PC-3 (cell line): ENCODE data around the gene SLC47A1. TPM values are rescaled to one million over a fixed set of nuclear protein-coding genes. Genes with fewer than 3 reads are reported as not detected.

Source experiments
- ATAC-seq: fragments of 200-7000 bp; cut with Tn5 transposase; 2 replicates; pipeline ENCODE4 v1.9.1; 2020; ENCODE audit warnings: mild to moderate bottlenecking, moderate library complexity
- BruUV-seq: library from RNA; stranded (reverse); fragments of 400-500 nt; replicated peaks from 2 replicates; lab custom pipeline; 2021; lab: Mats Ljungman, UMichigan
- CTCF ChIA-PET: fragments of 300-600 bp; sonication (Branson Sonifier 250); formaldehyde crosslinking; loops from one replicate; lab custom pipeline; 2022; ENCODE audit warnings: antibody characterized with exemption; lab: Charles Lee
- POLR2A ChIA-PET: fragments of 300-600 bp; sonication (Branson Sonifier 250); formaldehyde crosslinking; loops from one replicate; lab custom pipeline; 2022; ENCODE audit warnings: antibody characterized with exemption; ENCODE audit not compliant: unreplicated experiment; lab: Charles Lee
- DNase-seq: peaks from one replicate; pipeline ENCODE4 v3.0.0-alpha.2; 2015
- H2AFZ ChIP-seq: fragments of 300-600 bp; sonication (generic); 2 replicates; pipeline ENCODE4 v1.6.0; 2016; ENCODE audit warnings: antibody characterized with exemption, low read length
- H3F3A ChIP-seq: fragments of 300-600 bp; sonication (generic); one replicate; pipeline ENCODE4 v1.6.0; 2017; ENCODE audit warnings: antibody characterized with exemption, low read length, control low read depth, mild to moderate bottlenecking; ENCODE audit not compliant: unreplicated experiment
- H3K27ac ChIP-seq: fragments of 300-600 bp; sonication (generic); 2 replicates; pipeline ENCODE4 v1.5.1; 2016; ENCODE audit warnings: mild to moderate bottlenecking, low read length
- H3K27me3 ChIP-seq: fragments of 300-600 bp; sonication (generic); 2 replicates; pipeline ENCODE4 v1.6.1; 2016; ENCODE audit warnings: low read length, mixed read lengths
- H3K36me3 ChIP-seq: fragments of 300-600 bp; sonication (generic); 2 replicates; pipeline ENCODE4 v1.6.1; 2016; ENCODE audit warnings: low read depth, mixed run types, low read length, mixed read lengths
- H3K4me1 ChIP-seq: fragments of 300-600 bp; sonication (generic); 2 replicates; pipeline ENCODE4 v1.5.1; 2016; ENCODE audit warnings: low read length; ENCODE audit not compliant: insufficient read depth
- H3K4me2 ChIP-seq: fragments of 300-600 bp; sonication (generic); 2 replicates; pipeline ENCODE4 v1.6.0; 2016; ENCODE audit warnings: low read length
- H3K4me3 ChIP-seq: fragments of 300-600 bp; sonication (generic); 2 replicates; pipeline ENCODE4 v1.5.1; 2016; ENCODE audit warnings: mild to moderate bottlenecking, low read length, mixed read lengths
- H3K79me2 ChIP-seq: fragments of 300-600 bp; sonication (generic); 2 replicates; pipeline ENCODE4 v1.6.1; 2017; ENCODE audit warnings: low read length, mixed read lengths
- H3K9ac ChIP-seq: fragments of 300-600 bp; sonication (generic); 2 replicates; pipeline ENCODE4 v1.6.0; 2016; ENCODE audit warnings: mild to moderate bottlenecking, low read length
- H3K9me2 ChIP-seq: fragments of 300-600 bp; sonication (generic); replicated peaks from 2 replicates; pipeline ENCODE4 v1.6.1; 2016; ENCODE audit warnings: mixed run types, low read length, mixed read lengths
- H3K9me3 ChIP-seq: fragments of 300-600 bp; sonication (generic); 2 replicates; pipeline ENCODE4 v1.6.1; 2016; ENCODE audit warnings: low read length, mixed read lengths
- H4K20me1 ChIP-seq: fragments of 300-600 bp; sonication (generic); 2 replicates; pipeline ENCODE4 v1.6.1; 2016; ENCODE audit warnings: low read length, mixed read lengths
- CTCF ChIP-seq: fragments of 300-600 bp; sonication (generic); conservative IDR thresholded peaks from 2 replicates; pipeline ENCODE4 v1.5.1; 2017; ENCODE audit warnings: antibody characterized with exemption, low read depth, mild to moderate bottlenecking, low read length
- EZH2 ChIP-seq: fragments of 300-600 bp; sonication (generic); IDR thresholded peaks from one replicate; pipeline ENCODE4 v1.6.1; 2017; ENCODE audit warnings: antibody characterized with exemption, mild to moderate bottlenecking, low read length; ENCODE audit not compliant: unreplicated experiment
- EZH2phosphoT487 ChIP-seq: fragments of 300-600 bp; sonication (generic); IDR thresholded peaks from 2 replicates; pipeline ENCODE4 v1.6.1; 2018; ENCODE audit warnings: mild to moderate bottlenecking, antibody characterized with exemption, low read length, borderline replicate concordance
- intact Hi-C: fragments of 100-400 bp; cut with micrococcal nuclease; formaldehyde crosslinking; loops from 2 replicates; pipeline ENCODE4 v1.9.0; 2023
- total RNA-seq: library from RNA; depleted of rRNA; stranded (reverse); fragments of >200 nt; gene quantifications from 2 replicates; pipeline ENCODE4 v1.2.3, GENCODE V29; 2014

SLC47A1 gene
- total RNA-seq, 1 experiment from 2014 or later: 0.15 TPM

GRCh38 chr17:19553036-19553435 is 19.4 kb downstream of the SLC47A1 start:
- H3K36me3 ChIP-seq: no peaks in the 10 kb centered on the region
- intact Hi-C loops: no loop called here
- ChIA-PET CTCF (no interaction called here), POLR2A (no interaction called here)
- no peaks in the 10 kb centered on the region for H3K79me2 ChIP-seq
- ATAC-seq: no peak
- no peak overlapping the region for H3K9ac ChIP-seq
- H3K27me3 ChIP-seq: no peaks in the 10 kb centered on the region
- no peaks in the 10 kb centered on the region for H3K9me2 ChIP-seq
- no peaks in the 10 kb centered on the region for H3K9me3 ChIP-seq
- no peak overlapping the region for H3K4me2 ChIP-seq
- no peaks in the 10 kb centered on the region for H4K20me1 ChIP-seq
- BruUV-seq: no TSS peak
- H3F3A ChIP-seq: no peaks in the 10 kb centered on the region
- no peak overlapping the region for H3K27ac ChIP-seq
- TF ChIP-seq EZH2 (no peak), EZH2phosphoT487 (no peak), CTCF (no peak)
- no peak overlapping the region for H2AFZ ChIP-seq
- H3K4me1 ChIP-seq: no peaks in the 10 kb centered on the region
- no peak overlapping the region for H3K4me3 ChIP-seq
- DNase-seq: no peak

DNA sequence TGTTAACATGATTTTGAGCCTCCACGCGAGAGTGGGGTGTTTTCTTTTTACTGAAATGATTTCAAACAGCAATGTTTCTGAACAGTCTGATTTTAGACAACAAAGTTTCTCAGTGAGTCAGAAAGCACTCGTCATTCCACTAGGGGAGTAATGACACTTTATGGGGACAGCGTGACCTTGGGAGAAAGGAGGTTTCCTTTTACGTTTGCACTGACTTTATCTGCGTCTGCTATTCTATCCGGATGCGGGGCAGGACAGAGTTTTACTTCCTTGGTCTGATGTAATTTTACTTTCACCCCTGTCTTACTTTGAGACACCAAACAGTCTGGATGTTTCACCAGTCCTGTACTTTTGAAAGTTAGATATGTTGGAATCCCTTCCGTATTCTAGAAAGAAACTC is 20.7 kb downstream of the SLC47A1 start:
- ChIA-PET POLR2A (no interaction called here), CTCF (interaction anchor here (0.5 kb wide), 1 partner anchor 1246 kb away, joined by 3 read pairs; no protein-coding TSS in a partner anchor)
- Histone ChIP-seq H3K36me3 (no peaks in the 10 kb centered on the region), H3K9me2 (no peaks in the 10 kb centered on the region), H3K4me2 (no peak overlapping the region), H3K27ac (no peak overlapping the region), H2AFZ (no peak overlapping the region), H3K4me1 (no peaks in the 10 kb centered on the region), H3K79me2 (no peaks in the 10 kb centered on the region), H4K20me1 (no peaks in the 10 kb centered on the region), H3F3A (no peaks in the 10 kb centered on the region), H3K27me3 (no peaks in the 10 kb centered on the region), H3K4me3 (no peak overlapping the region), H3K9me3 (no peaks in the 10 kb centered on the region), H3K9ac (no peak overlapping the region)
- no peak for DNase-seq
- no TSS peak for BruUV-seq
- intact Hi-C loops: no loop called here
- no peak for ATAC-seq
- TF ChIP-seq CTCF (no peak), EZH2phosphoT487 (no peak), EZH2 (no peak)

- Histone ChIP-seq H3K9ac (no peak overlapping the region), H4K20me1 (no peaks in the 10 kb centered on the region), H3K79me2 (no peaks in the 10 kb centered on the region), H3K4me2 (no peak overlapping the region), H3K27me3 (no peaks in the 10 kb centered on the region), H3K4me3 (no peak overlapping the region), H2AFZ (no peak overlapping the region), H3K9me2 (no peaks in the 10 kb centered on the region), H3K36me3 (no peaks in the 10 kb centered on the region), H3K4me1 (no peaks in the 10 kb centered on the region), H3F3A (no peaks in the 10 kb centered on the region), H3K27ac (no peak overlapping the region), H3K9me3 (no peaks in the 10 kb centered on the region)
- POLR2A ChIA-PET: no interaction called here
- CTCF ChIA-PET: no interaction called here
- intact Hi-C loops: no loop called here
- BruUV-seq: no TSS peak
- ATAC-seq: no peak
- DNase-seq: no peak
- TF ChIP-seq EZH2: no peak
- no peak for TF ChIP-seq CTCF
- TF ChIP-seq EZH2phosphoT487: no peak
These were observed 22.1 kb downstream of the SLC47A1 start for GRCh38 chr17:19555746-19556145.
